HepG2 (cell line): ENCODE measurements around the gene STARD13. TPM values are rescaled to one million over a fixed set of nuclear protein-coding genes. Genes with fewer than 3 reads are reported as not detected.

Experiments used
- ATAC-seq: fragments of 200-7000 bp; cut with Tn5 transposase; 3 replicates; pipeline ENCODE4 v1.9.1; 2020; ENCODE audit warnings: mild to moderate bottlenecking, moderate library complexity
- BruUV-seq: library from RNA; stranded (reverse); fragments of 400-500 nt; replicated peaks from 2 replicates; lab custom pipeline; 2021; lab: Mats Ljungman, UMichigan
- CTCF ChIA-PET: fragments of 300-600 bp; formaldehyde crosslinking; extraction: SDS; loops from one replicate; lab custom pipeline; 2021; ENCODE audit warnings: low total read pairs, inconsistent platforms, low intra/inter-chr PET ratio; lab: Yijun Ruan, JAX
- POLR2A ChIA-PET: fragments of 350-600 bp; sonication (Branson Sonifier 250); formaldehyde crosslinking; loops from one replicate; lab custom pipeline; 2020; ENCODE audit warnings: antibody characterized with exemption, inconsistent platforms; lab: Yijun Ruan, JAX
- DNase-seq: peaks from one replicate; pipeline ENCODE4 v3.0.0-alpha.2; 2015; ENCODE audit warnings: low spot score
- FAIRE-seq: peaks from 3 replicates; lab custom pipeline; 2011; peaks lifted over from hg19 to GRCh38; lab: Jason Lieb, UNC
- H2AFZ ChIP-seq: one replicate; pipeline ENCODE4 v1.6.1; 2011; ENCODE audit warnings: low read length, inconsistent platforms
- H3K27ac ChIP-seq: fragments of 300-600 bp; 3 replicates; pipeline ENCODE4 v1.8.0; 2011; ENCODE audit warnings: mixed run types, mild to moderate bottlenecking, mixed read lengths, low read length, inconsistent platforms; ENCODE audit not compliant: insufficient read depth; ENCODE audit errors: extremely low read length
- H3K27me3 ChIP-seq, 2 experiments: fragments of 200-600 bp in 1 of 2; 2 replicates in 1 of 2; 3 replicates in 1 of 2; pipeline versions ENCODE4 v1.6.0 to v1.8.0; 2011; ENCODE audit warnings: low read length in 2 of 2, mild to moderate bottlenecking in 2 of 2, moderate library complexity in 2 of 2, inconsistent platforms in 1 of 2; ENCODE audit not compliant: insufficient read depth in 2 of 2, control insufficient read depth in 1 of 2
- H3K36me3 ChIP-seq, 2 experiments: fragments of 200-600 bp in 1 of 2; replicated peaks in 1 of 2; 2 replicates in 1 of 2; 3 replicates in 1 of 2; pipeline versions ENCODE4 v1.5.1 to v1.8.0; 2011; ENCODE audit warnings: low read length in 2 of 2, inconsistent platforms in 1 of 2; ENCODE audit not compliant: insufficient read depth in 2 of 2, control insufficient read depth in 1 of 2
- H3K4me1 ChIP-seq: 2 replicates; pipeline ENCODE4 v1.5.1; 2012; ENCODE audit warnings: low read length, inconsistent platforms; ENCODE audit not compliant: insufficient read depth
- H3K4me2 ChIP-seq: 2 replicates; pipeline ENCODE4 v1.6.0; 2011; ENCODE audit warnings: low read depth, low read length, inconsistent platforms
- H3K4me3 ChIP-seq, 3 experiments: fragments of 200-600 bp in 1 of 3; sonication (generic), shearing (Covaris generic) in 1 of 3; replicated peaks in 1 of 3; 2 replicates each; pipeline ENCODE4 v1.5.1; 2011 to 2016; ENCODE audit warnings: low read length in 3 of 3, inconsistent platforms in 2 of 3, low read depth in 2 of 3, mild to moderate bottlenecking in 2 of 3, control low read depth in 1 of 3, mixed read lengths in 1 of 3; ENCODE audit not compliant: insufficient read depth in 1 of 3
- H3K79me2 ChIP-seq: one replicate; pipeline ENCODE4 v1.6.1; 2011; ENCODE audit warnings: low read length, inconsistent platforms; ENCODE audit not compliant: insufficient read depth
- H3K9ac ChIP-seq: 2 replicates; pipeline ENCODE4 v1.6.0; 2011; ENCODE audit warnings: mild to moderate bottlenecking, low read depth, low read length, inconsistent platforms; ENCODE audit not compliant: insufficient read depth
- H3K9me3 ChIP-seq: 2 replicates; pipeline ENCODE4 v1.5.1; 2012; ENCODE audit warnings: mild to moderate bottlenecking, low read length
- H4K20me1 ChIP-seq: 2 replicates; pipeline ENCODE4 v1.6.0; 2011; ENCODE audit warnings: inconsistent platforms, mild to moderate bottlenecking, low read length, moderate library complexity; ENCODE audit not compliant: insufficient read depth
- ARNTL ChIP-seq: sonication (generic); formaldehyde crosslinking; IDR thresholded peaks from 2 replicates; pipeline ENCODE4 v1.4.0; 2020; ENCODE audit warnings: mild to moderate bottlenecking, missing genetic modification reagents
- EED ChIP-seq: sonication (generic); formaldehyde crosslinking; IDR thresholded peaks from 2 replicates; pipeline ENCODE4 v1.5.0; 2020; ENCODE audit warnings: mild to moderate bottlenecking, missing genetic modification reagents
- KDM2A ChIP-seq: sonication (generic); formaldehyde crosslinking; IDR thresholded peaks from 2 replicates; pipeline ENCODE4 v1.4.0; 2020; ENCODE audit warnings: low read depth, missing genetic modification reagents, borderline replicate concordance
- MAF1 ChIP-seq: sonication (generic); formaldehyde crosslinking; IDR thresholded peaks from 2 replicates; pipeline ENCODE4 v1.5.0; 2020; ENCODE audit warnings: missing genetic modification reagents, borderline replicate concordance
- MZF1 ChIP-seq: sonication (generic); formaldehyde crosslinking; IDR thresholded peaks from 2 replicates; pipeline ENCODE4 v1.8.1; 2023; ENCODE audit warnings: mild to moderate bottlenecking, missing genetic modification reagents, borderline replicate concordance
- NAIF1 ChIP-seq: sonication (generic); formaldehyde crosslinking; IDR thresholded peaks from 2 replicates; pipeline ENCODE4 v1.5.0; 2020; ENCODE audit warnings: mild to moderate bottlenecking, missing genetic modification reagents, borderline replicate concordance
- RELA ChIP-seq: sonication (generic); formaldehyde crosslinking; IDR thresholded peaks from 2 replicates; pipeline ENCODE4 v1.4.0; 2020; ENCODE audit warnings: missing genetic modification reagents
- TBX3 ChIP-seq: fragments of 450-650 bp; IDR thresholded peaks from 2 replicates; pipeline ENCODE4 v1.6.1; 2017; ENCODE audit warnings: antibody characterized with exemption, mild to moderate bottlenecking, inconsistent platforms, borderline replicate concordance
- THAP11 ChIP-seq: IDR thresholded peaks from 2 replicates; pipeline ENCODE4 v1.6.1; 2016; ENCODE audit warnings: missing biosample characterization, missing genetic modification reagents
- ZNF143 ChIP-seq: sonication (generic); formaldehyde crosslinking; IDR thresholded peaks from 2 replicates; pipeline ENCODE4 v1.4.0; 2020; ENCODE audit warnings: missing genetic modification reagents
- ZNF326 ChIP-seq: sonication (generic); formaldehyde crosslinking; IDR thresholded peaks from 2 replicates; pipeline ENCODE4 v1.4.0; 2020; ENCODE audit warnings: missing genetic modification reagents, borderline replicate concordance
- ZNF605 ChIP-seq: sonication (generic); formaldehyde crosslinking; IDR thresholded peaks from 2 replicates; pipeline ENCODE4 v1.8.0; 2022; ENCODE audit warnings: mild to moderate bottlenecking, missing genetic modification reagents
- ZNF652 ChIP-seq: IDR thresholded peaks from 2 replicates; pipeline ENCODE4 v1.6.1; 2016; ENCODE audit warnings: low read depth, borderline replicate concordance
- ZSCAN29 ChIP-seq: sonication (generic); formaldehyde crosslinking; conservative IDR thresholded peaks from 2 replicates; pipeline ENCODE4 v1.4.0; 2020; ENCODE audit warnings: mild to moderate bottlenecking, missing genetic modification reagents
- WGBS: methylation state at CpG from one replicate; pipeline ENCODE4 v1.1.6; 2017; ENCODE audit warnings: low lambda C conversion rate; 5-methylcytosine and 5-hydroxymethylcytosine counted together
- in situ Hi-C: cut with HindIII; loops from 2 replicates; pipeline ENCODE4 v1.10.0; 2017; ENCODE audit warnings: low pct_unique_long_range_greater_than_20kb; ENCODE audit not compliant: extremely low pct_ligation_motif_present
- intact Hi-C: fragments of 100-400 bp; cut with micrococcal nuclease; formaldehyde crosslinking; loops from one replicate; pipeline ENCODE4 v1.10.0; 2022; ENCODE audit not compliant: unreplicated experiment
- polyA plus RNA-seq, 8 experiments: library from polyadenylated mRNA; depleted of rRNA in 3 of 8; stranded (reverse) in 7 of 8; unstranded in 1 of 8; fragments of >200 nt; fragmentation: Illumina TruSeq in 4 of 8; extraction: Trizol in 4 of 8; gene quantifications; 2 replicates each; pipeline versions ENCODE4 v1.2.1 to v1.2.3, GENCODE V29; 2011 to 2016; ENCODE audit warnings: low read depth in 4 of 8, missing spikeins in 1 of 8, mixed read lengths in 1 of 8; ENCODE audit not compliant: insufficient read depth in 1 of 8
- total RNA-seq, 5 experiments: library from RNA; depleted of rRNA; stranded (reverse); fragments of >200 nt; fragmentation: Illumina TruSeq; extraction: Trizol; gene quantifications; 2 replicates each; pipeline ENCODE4 v1.2.3, GENCODE V29; 2016; ENCODE audit warnings: low read depth in 1 of 5
- TF ChIP-seq, protein P1 (sequence below): sonication (generic); formaldehyde crosslinking; IDR thresholded peaks from 2 replicates; pipeline ENCODE4 v1.5.0; 2020; ENCODE audit warnings: mild to moderate bottlenecking, missing genetic modification reagents
- TF ChIP-seq, protein P2 (sequence below): IDR thresholded peaks from 2 replicates; pipeline ENCODE4 v1.4.0; 2020; ENCODE audit warnings: mild to moderate bottlenecking, missing genetic modification reagents
- TF ChIP-seq, protein P3 (sequence below): IDR thresholded peaks from 2 replicates; pipeline ENCODE4 v1.6.1; 2012; ENCODE audit warnings: low read depth, low read length, improper control_type of control experiment

Gene STARD13
- total and polyA plus RNA-seq, 2 of the 13 experiments (the other 11 are each of a cell fraction or from before 2014, with no cell fraction given): 12.8 to 14.3 TPM

DNA sequence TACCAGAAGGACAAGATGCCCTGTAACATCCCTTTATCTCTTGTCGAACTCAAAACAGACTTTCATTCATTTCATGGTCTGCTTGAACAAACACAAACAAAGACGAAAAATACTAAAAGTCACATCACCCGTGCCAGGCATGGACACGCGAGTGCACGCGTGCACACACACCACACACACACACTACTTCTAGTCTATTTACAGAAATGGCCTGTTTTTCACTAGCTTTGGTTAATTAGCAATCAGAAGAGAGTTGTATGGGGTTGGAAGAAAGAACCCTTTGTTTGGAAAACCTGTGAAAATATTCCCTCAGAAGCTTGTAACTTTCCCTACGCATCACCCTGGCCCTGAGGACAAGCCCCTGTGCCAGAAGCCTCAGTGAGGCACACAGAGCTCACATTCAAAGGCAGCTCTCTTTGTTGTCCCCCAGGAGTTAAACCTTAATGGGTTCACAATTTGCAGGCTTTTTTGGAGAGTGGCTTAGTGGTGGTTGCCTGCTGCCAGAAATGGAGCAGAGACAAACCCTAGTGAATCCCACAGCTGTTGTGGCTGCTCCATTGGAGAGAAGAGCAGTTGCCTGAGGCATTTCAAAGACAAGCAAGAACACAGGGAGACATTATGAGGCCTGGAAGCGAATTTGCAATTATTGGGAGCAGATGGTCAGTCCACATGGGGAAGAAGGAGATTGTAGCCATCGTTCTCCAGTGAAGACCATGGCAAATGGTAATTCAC lies 55.9 kb downstream of the STARD13 start:
- H4K20me1 ChIP-seq: no peaks in the 10 kb centered on the region
- H3K79me2 ChIP-seq: peaks cover 21% of the 10 kb centered on the region
- H3K9ac ChIP-seq: peak overlapping the region; percentile 72
- peak overlapping the region; percentile 96 for H3K27ac ChIP-seq
- in situ Hi-C loops: loop anchor here (10.0 kb wide), 2 partner anchors 315 to 495 kb away; no protein-coding TSS in a partner anchor
- POLR2A ChIA-PET: interaction anchor here (0.7 to 3.6 kb wide), 15 partner anchors 10 to 414 kb away, joined by 3 to 64 read pairs (median 5); partner anchors contain the start of gene STARD13
- peaks cover 9 to 24% of the 10 kb centered on the region in 2 experiments for H3K36me3 ChIP-seq
- peak; percentile 92 for FAIRE-seq
- peaks cover 23% of the 10 kb centered on the region for H3K9me3 ChIP-seq
- CTCF ChIA-PET: interaction anchor here (1.4 to 2.8 kb wide), 3 partner anchors 211 to 494 kb away, joined by 8 to 11 read pairs (median 10); no protein-coding TSS in a partner anchor
- peak overlapping the region; percentile 78 for H3K4me2 ChIP-seq
- intact Hi-C loops: loop anchor here (1.0 to 2.0 kb wide), 5 partner anchors 31 to 494 kb away; no protein-coding TSS in a partner anchor
- H3K4me1 ChIP-seq: peaks cover 58% of the 10 kb centered on the region
- BruUV-seq: no TSS peak
- 15% methylated on average over 10 of the region's 10 CpGs for WGBS
- peak; percentile 92 for DNase-seq
- H3K27me3 ChIP-seq: no peaks in the 10 kb centered on the region
- peak; percentile 93 for ATAC-seq
- H3K4me3 ChIP-seq: peak overlapping the region; percentile 2 to 52 (median 23); a peak in 4 of 6 replicates
- no peak overlapping the region for H2AFZ ChIP-seq
- peak; percentile 40; the same call in 1 of the 2 replicates for TF ChIP-seq KDM2A (CRISPR knock-in tag)
- peak; percentile 25; the same call in 1 of the 2 replicates for TF ChIP-seq THAP11
- peak; percentile 79; the same call in 1 of the 2 replicates for TF ChIP-seq ARNTL
- TF ChIP-seq TBX3: peak; percentile 69; the same call in 1 of the 2 replicates
- TF ChIP-seq, protein P1, sequence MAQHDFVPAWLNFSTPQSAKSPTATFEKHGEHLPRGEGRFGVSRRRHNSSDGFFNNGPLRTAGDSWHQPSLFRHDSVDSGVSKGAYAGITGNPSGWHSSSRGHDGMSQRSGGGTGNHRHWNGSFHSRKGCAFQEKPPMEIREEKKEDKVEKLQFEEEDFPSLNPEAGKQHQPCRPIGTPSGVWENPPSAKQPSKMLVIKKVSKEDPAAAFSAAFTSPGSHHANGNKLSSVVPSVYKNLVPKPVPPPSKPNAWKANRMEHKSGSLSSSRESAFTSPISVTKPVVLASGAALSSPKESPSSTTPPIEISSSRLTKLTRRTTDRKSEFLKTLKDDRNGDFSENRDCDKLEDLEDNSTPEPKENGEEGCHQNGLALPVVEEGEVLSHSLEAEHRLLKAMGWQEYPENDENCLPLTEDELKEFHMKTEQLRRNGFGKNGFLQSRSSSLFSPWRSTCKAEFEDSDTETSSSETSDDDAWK (CRISPR knock-in tag): no peak
- TF ChIP-seq RELA (CRISPR knock-in tag): no peak
- TF ChIP-seq ZNF326 (CRISPR knock-in tag): no peak
- TF ChIP-seq MAF1: no peak
- no peak for TF ChIP-seq EED (CRISPR knock-in tag)
- 0 out of 2 replicates have a peak, but pooled peaks have one; percentile 54 for TF ChIP-seq NAIF1 (CRISPR knock-in tag)
- TF ChIP-seq, protein P2, sequence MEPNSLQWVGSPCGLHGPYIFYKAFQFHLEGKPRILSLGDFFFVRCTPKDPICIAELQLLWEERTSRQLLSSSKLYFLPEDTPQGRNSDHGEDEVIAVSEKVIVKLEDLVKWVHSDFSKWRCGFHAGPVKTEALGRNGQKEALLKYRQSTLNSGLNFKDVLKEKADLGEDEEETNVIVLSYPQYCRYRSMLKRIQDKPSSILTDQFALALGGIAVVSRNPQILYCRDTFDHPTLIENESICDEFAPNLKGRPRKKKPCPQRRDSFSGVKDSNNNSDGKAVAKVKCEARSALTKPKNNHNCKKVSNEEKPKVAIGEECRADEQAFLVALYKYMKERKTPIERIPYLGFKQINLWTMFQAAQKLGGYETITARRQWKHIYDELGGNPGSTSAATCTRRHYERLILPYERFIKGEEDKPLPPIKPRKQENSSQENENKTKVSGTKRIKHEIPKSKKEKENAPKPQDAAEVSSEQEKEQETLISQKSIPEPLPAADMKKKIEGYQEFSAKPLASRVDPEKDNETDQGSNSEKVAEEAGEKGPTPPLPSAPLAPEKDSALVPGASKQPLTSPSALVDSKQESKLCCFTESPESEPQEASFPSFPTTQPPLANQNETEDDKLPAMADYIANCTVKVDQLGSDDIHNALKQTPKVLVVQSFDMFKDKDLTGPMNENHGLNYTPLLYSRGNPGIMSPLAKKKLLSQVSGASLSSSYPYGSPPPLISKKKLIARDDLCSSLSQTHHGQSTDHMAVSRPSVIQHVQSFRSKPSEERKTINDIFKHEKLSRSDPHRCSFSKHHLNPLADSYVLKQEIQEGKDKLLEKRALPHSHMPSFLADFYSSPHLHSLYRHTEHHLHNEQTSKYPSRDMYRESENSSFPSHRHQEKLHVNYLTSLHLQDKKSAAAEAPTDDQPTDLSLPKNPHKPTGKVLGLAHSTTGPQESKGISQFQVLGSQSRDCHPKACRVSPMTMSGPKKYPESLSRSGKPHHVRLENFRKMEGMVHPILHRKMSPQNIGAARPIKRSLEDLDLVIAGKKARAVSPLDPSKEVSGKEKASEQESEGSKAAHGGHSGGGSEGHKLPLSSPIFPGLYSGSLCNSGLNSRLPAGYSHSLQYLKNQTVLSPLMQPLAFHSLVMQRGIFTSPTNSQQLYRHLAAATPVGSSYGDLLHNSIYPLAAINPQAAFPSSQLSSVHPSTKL: peak; percentile 94
- TF ChIP-seq ZNF143 (CRISPR knock-in tag): no peak
- peak; percentile 49; the same call in 1 of the 2 replicates for TF ChIP-seq ZSCAN29 (CRISPR knock-in tag)
- TF ChIP-seq, protein P3, sequence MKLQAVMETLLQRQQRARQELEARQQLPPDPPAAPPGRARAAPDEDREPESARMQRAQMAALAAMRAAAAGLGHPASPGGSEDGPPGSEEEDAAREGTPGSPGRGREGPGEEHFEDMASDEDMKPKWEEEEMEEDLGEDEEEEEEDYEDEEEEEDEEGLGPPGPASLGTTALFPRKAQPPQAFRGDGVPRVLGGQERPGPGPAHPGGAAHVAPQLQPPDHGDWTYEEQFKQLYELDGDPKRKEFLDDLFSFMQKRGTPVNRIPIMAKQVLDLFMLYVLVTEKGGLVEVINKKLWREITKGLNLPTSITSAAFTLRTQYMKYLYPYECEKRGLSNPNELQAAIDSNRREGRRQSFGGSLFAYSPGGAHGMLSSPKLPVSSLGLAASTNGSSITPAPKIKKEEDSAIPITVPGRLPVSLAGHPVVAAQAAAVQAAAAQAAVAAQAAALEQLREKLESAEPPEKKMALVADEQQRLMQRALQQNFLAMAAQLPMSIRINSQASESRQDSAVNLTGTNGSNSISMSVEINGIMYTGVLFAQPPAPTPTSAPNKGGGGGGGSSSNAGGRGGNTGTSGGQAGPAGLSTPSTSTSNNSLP: peak; percentile 40; the same call in 1 of the 2 replicates
- no peak for TF ChIP-seq ZNF605 (CRISPR knock-in tag)
- peak; percentile 35; the same call in 1 of the 2 replicates for TF ChIP-seq ZNF652
- TF ChIP-seq MZF1 (CRISPR knock-in tag): no peak
